Adrenal gland (tissue), 12 donors: ENCODE data around the gene UCHL1. TPM values are rescaled to one million over a fixed set of nuclear protein-coding genes. Genes with fewer than 3 reads are reported as not detected.

Experiments used
- DNase-seq, 7 donors: peaks; one replicate each; pipeline ENCODE4 v3.0.0-alpha.2; 2019 to 2020
- H3K27ac ChIP-seq, 5 donors: fragments of 200-600 bp; sonication (generic) in 4 of 5; 1 replicate in 3 of 5; 2 replicates in 2 of 5; pipeline versions ENCODE4 v1.5.1 to v1.8.0; 2016 to 2020; ENCODE audit warnings: mild to moderate bottlenecking in 1 of 5
- H3K27me3 ChIP-seq: fragments of 200-600 bp; 2 replicates; pipeline ENCODE4 v1.8.0; 2021
- H3K36me3 ChIP-seq, 2 donors: fragments of 200-600 bp; replicated peaks in 1 of 2; 1 replicate in 1 of 2; 2 replicates in 1 of 2; pipeline versions ENCODE4 v1.5.1 to v1.8.0; 2018 to 2022
- H3K4me1 ChIP-seq, 2 donors: fragments of 200-600 bp; replicated peaks in 1 of 2; 1 replicate in 1 of 2; 2 replicates in 1 of 2; pipeline versions ENCODE4 v1.5.1 to v1.8.0; 2018 to 2021
- H3K4me3 ChIP-seq, 4 donors: fragments of 200-600 bp; sonication (generic) in 3 of 4; one replicate each; pipeline ENCODE4 v1.5.1; 2016 to 2018
- H3K9me3 ChIP-seq, 3 donors: fragments of 200-600 bp; sonication (generic) in 1 of 3; replicated peaks in 1 of 3; 1 replicate in 2 of 3; 2 replicates in 1 of 3; pipeline versions ENCODE4 v1.5.1 to v1.8.0; 2016 to 2021
- POLR2A ChIP-seq, 2 donors: fragments of 450-650 bp; IDR thresholded peaks; one replicate each; pipeline ENCODE4 v1.6.1; 2017; ENCODE audit warnings: antibody characterized with exemption in 2 of 2, mild to moderate bottlenecking in 2 of 2, moderate library complexity in 1 of 2
- WGBS, 4 donors: extraction: QIAGEN DNeasy Blood & Tissue Kit in 2 of 4; methylation state at CpG; one replicate each; pipeline versions ENCODE4 v1.1.5 to v1.1.7; 2013 to 2017; 5-methylcytosine and 5-hydroxymethylcytosine counted together
- intact Hi-C, 2 donors: fragments of 100-400 bp; cut with DNase I; formaldehyde crosslinking; loops; one replicate each; pipeline versions ENCODE4 v1.14.1 to v1.15.0; 2022 to 2023
- polyA plus RNA-seq, 3 donors: library from polyadenylated mRNA; stranded (reverse); fragments of 200-250 nt in 2 of 3; fragments of 350-450 nt in 1 of 3; fragmentation: Illumina TruSeq in 1 of 3; extraction: RNeasy Lipid Tissue Mini Kit (QIAGEN cat#74804) in 1 of 3; gene quantifications; one replicate each; pipeline ENCODE4 v1.2.3, GENCODE V29; 2013 to 2014
- total RNA-seq, 9 donors: library from RNA; depleted of rRNA in 4 of 9; stranded (reverse); fragments of >200 nt in 4 of 9; fragments of 120-200 nt in 1 of 9; fragmentation: NEBNext Ultra II Directional in 1 of 9; extraction: Animal tissue kit (Norgen Biotek cat#: 25700) in 1 of 9; gene quantifications; one replicate each; pipeline versions ENCODE4 v1.1.0 to v1.2.4, GENCODE V29; 2013 to 2023
- TF ChIP-seq, protein P1 (sequence below), 6 experiments: fragments of 450-650 bp in 4 of 6; fragments of 200-600 bp in 2 of 6; sonication (generic) in 1 of 6; IDR thresholded peaks; 1 replicate in 5 of 6; 2 replicates in 1 of 6; pipeline versions ENCODE4 v1.5.1 to v1.8.0; 2016 to 2021; ENCODE audit warnings: antibody characterized with exemption in 6 of 6, mild to moderate bottlenecking in 2 of 6, moderate library complexity in 1 of 6
- donor health status: healthy with polysubstance abuse.
- donor health status: Bipolar disorder and iron deficiency.
- donor health status: DM: yes; HTN: yes; CAD: no.
- donor health status: DM: no; HTN: no; CAD: no.
- donor health status: DM: no; HTN: no; CAD: no.
- donor health status: DM: yes; HTN: yes; CAD: no.

The UCHL1 gene
- total and polyA plus RNA-seq, 12 donors, result 12.1 to 1,275 (median 84.4) TPM

- Histone ChIP-seq H3K9me3 (no peaks in the 10 kb centered on the region), H3K36me3 (no peaks in the 10 kb centered on the region), H3K27ac (no peak overlapping the region), H3K4me3 (no peak overlapping the region), H3K4me1 (peaks cover 4 to 13% of the 10 kb centered on the region in 2 donors), H3K27me3 (no peaks in the 10 kb centered on the region)
- TF ChIP-seq, protein P1, sequence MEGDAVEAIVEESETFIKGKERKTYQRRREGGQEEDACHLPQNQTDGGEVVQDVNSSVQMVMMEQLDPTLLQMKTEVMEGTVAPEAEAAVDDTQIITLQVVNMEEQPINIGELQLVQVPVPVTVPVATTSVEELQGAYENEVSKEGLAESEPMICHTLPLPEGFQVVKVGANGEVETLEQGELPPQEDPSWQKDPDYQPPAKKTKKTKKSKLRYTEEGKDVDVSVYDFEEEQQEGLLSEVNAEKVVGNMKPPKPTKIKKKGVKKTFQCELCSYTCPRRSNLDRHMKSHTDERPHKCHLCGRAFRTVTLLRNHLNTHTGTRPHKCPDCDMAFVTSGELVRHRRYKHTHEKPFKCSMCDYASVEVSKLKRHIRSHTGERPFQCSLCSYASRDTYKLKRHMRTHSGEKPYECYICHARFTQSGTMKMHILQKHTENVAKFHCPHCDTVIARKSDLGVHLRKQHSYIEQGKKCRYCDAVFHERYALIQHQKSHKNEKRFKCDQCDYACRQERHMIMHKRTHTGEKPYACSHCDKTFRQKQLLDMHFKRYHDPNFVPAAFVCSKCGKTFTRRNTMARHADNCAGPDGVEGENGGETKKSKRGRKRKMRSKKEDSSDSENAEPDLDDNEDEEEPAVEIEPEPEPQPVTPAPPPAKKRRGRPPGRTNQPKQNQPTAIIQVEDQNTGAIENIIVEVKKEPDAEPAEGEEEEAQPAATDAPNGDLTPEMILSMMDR (IDR thresholded peaks at IDR 0.05), result no peak
- TF ChIP-seq POLR2A (IDR thresholded peaks at IDR 0.05), result no peak
- no peak for DNase-seq
- intact Hi-C loops, result no loop called here
- WGBS, 4 donors, result 86 to 93% (median 88%) methylated on average over 4 of the region's 4 CpGs
Measured at GRCh38 chr4:41301137-41301536, 44.4 kb downstream of the UCHL1 start.

DNA sequence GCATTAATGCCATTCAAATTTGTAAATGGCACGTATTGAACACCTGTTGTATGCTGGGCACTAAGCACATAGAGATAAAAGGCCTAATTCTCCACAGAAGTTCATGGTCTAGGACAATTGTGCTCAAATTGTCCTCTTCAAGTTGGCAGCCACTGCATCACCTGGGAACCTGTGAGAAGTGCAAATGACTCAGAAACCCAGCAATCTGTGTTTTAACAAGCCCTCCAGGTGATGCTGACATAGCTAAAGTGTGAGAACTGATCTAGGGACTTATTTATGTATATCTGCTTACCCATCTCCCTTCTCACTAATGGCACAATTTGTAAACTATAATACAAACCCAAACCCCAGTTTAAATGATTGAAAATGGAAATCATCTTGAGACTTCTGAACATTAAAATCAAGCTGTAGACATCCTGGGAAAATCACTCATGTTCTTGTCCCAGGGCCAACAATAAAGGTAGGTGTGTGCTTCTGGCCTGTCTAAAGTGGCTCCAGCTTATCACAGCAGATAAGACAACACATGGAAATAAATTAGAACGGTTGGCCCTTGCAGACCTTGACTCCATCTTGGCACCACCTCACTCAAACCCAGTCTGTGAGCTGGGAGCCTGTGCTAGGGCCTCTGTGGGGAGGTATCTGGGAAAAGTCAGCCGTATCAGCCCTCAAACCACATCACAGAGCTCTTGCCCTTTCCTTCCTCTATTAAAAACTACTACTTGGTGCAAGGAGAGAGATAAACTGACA, 46.8 kb downstream of the UCHL1 start:
- TF ChIP-seq POLR2A (IDR thresholded peaks at IDR 0.05), result no peak
- TF ChIP-seq, protein P1 (IDR thresholded peaks at IDR 0.05), result no peak
- 52 to 71% (median 62%) methylated on average over 3 of the region's 3 CpGs for WGBS, 4 donors

GRCh38 chr4:41304221-41304620, 47.5 kb downstream of the UCHL1 start:
- no peaks in the 10 kb centered on the region for H3K27me3 ChIP-seq
- no peak overlapping the region for H3K27ac ChIP-seq
- WGBS, 4 donors, result 86 to 96% (median 90%) methylated on average over 5 of the region's 5 CpGs
- H3K36me3 ChIP-seq, result no peaks in the 10 kb centered on the region
- no peak overlapping the region for H3K4me3 ChIP-seq
- no peak for TF ChIP-seq POLR2A (IDR thresholded peaks at IDR 0.05)
- TF ChIP-seq, protein P1 (IDR thresholded peaks at IDR 0.05), result no peak
- DNase-seq, result no peak
- H3K4me1 ChIP-seq, result no peaks in the 10 kb centered on the region
- intact Hi-C loops, result no loop called here
- H3K9me3 ChIP-seq, result no peaks in the 10 kb centered on the region

More for the DNA sequence above, 46.8 kb downstream of the UCHL1 start:
- no peak overlapping the region for H3K27ac ChIP-seq
- no peak overlapping the region for H3K4me3 ChIP-seq
- intact Hi-C loops, result no loop called here
- H3K9me3 ChIP-seq, result no peaks in the 10 kb centered on the region
- no peaks in the 10 kb centered on the region for H3K4me1 ChIP-seq
- no peaks in the 10 kb centered on the region for H3K27me3 ChIP-seq
- H3K36me3 ChIP-seq, result no peaks in the 10 kb centered on the region
- no peak for DNase-seq

- no peak for TF ChIP-seq POLR2A (IDR thresholded peaks at IDR 0.05)
- TF ChIP-seq, protein P1 (IDR thresholded peaks at IDR 0.05), result no peak
- no peak for DNase-seq
- no peaks in the 10 kb centered on the region for H3K4me1 ChIP-seq
- WGBS, 4 donors, result 69 to 93% (median 88%) methylated on average over 3 of the region's 3 CpGs
- no peak overlapping the region for H3K4me3 ChIP-seq
- no peaks in the 10 kb centered on the region for H3K36me3 ChIP-seq
- H3K27me3 ChIP-seq, result no peaks in the 10 kb centered on the region
- no peak overlapping the region for H3K27ac ChIP-seq
- H3K9me3 ChIP-seq, result no peaks in the 10 kb centered on the region
- intact Hi-C loops, result no loop called here
Measured at GRCh38 chr4:41305476-41305875, 48.7 kb downstream of the UCHL1 start.
